Loucy (cell line): ENCODE results near the gene GAPVD1.

Experiments used
- H2AFZ ChIP-seq: fragments of 200-600 bp; sonication (generic); 2 replicates; pipeline ENCODE4 v1.6.0; 2016; ENCODE audit warnings: antibody characterized with exemption, mild to moderate bottlenecking, low read length, moderate library complexity
- H3F3A ChIP-seq: fragments of 200-600 bp; 2 replicates; pipeline ENCODE4 v1.6.0; 2016; ENCODE audit warnings: antibody characterized with exemption, low read depth, mild to moderate bottlenecking
- H3K27me3 ChIP-seq: fragments of 200-600 bp; sonication (generic); 2 replicates; pipeline ENCODE4 v1.6.1; 2014; ENCODE audit warnings: low read length, mild to moderate bottlenecking; ENCODE audit not compliant: insufficient read depth, poor library complexity, severe bottlenecking
- H3K36me3 ChIP-seq: fragments of 200-600 bp; sonication (generic); 2 replicates; pipeline ENCODE4 v1.6.1; 2016; ENCODE audit warnings: low read length; ENCODE audit not compliant: insufficient read depth
- H3K4me1 ChIP-seq: fragments of 200-600 bp; sonication (generic); 2 replicates; pipeline ENCODE4 v1.5.1; 2014; ENCODE audit warnings: low read length, mild to moderate bottlenecking; ENCODE audit not compliant: insufficient read depth, poor library complexity, severe bottlenecking
- H3K4me2 ChIP-seq: fragments of 200-600 bp; sonication (generic); 2 replicates; pipeline ENCODE4 v1.6.0; 2014; ENCODE audit warnings: antibody characterized with exemption, low read length, low read depth, mild to moderate bottlenecking; ENCODE audit not compliant: poor library complexity, severe bottlenecking
- H3K4me3 ChIP-seq: fragments of 200-600 bp; sonication (generic); 2 replicates; pipeline ENCODE4 v1.5.1; 2014; ENCODE audit warnings: low read length, mild to moderate bottlenecking, mixed read lengths; ENCODE audit not compliant: poor library complexity, severe bottlenecking
- H3K79me2 ChIP-seq: fragments of 200-600 bp; sonication (generic); 2 replicates; pipeline ENCODE4 v1.6.1; 2014; ENCODE audit warnings: low read length; ENCODE audit not compliant: insufficient read depth
- H3K9ac ChIP-seq: fragments of 200-600 bp; sonication (generic); 2 replicates; pipeline ENCODE4 v1.6.0; 2014; ENCODE audit warnings: mild to moderate bottlenecking, low read depth, low read length, moderate library complexity; ENCODE audit not compliant: poor library complexity, severe bottlenecking
- H3K9me2 ChIP-seq: fragments of 200-600 bp; sonication (generic); replicated peaks from 2 replicates; pipeline ENCODE4 v1.6.1; 2016; ENCODE audit warnings: low read depth, low read length, mixed read lengths
- H3K9me3 ChIP-seq: fragments of 200-600 bp; sonication (generic); 2 replicates; pipeline ENCODE4 v1.6.1; 2014; ENCODE audit warnings: mild to moderate bottlenecking, antibody characterized with exemption, low read length, low read depth; ENCODE audit not compliant: insufficient read depth
- H4K20me1 ChIP-seq: fragments of 200-600 bp; sonication (generic); 2 replicates; pipeline ENCODE4 v1.6.0; 2014; ENCODE audit warnings: antibody characterized with exemption, low read length, mild to moderate bottlenecking; ENCODE audit not compliant: insufficient read depth, poor library complexity, severe bottlenecking
- CTCF ChIP-seq: fragments of 200-600 bp; sonication (generic); conservative IDR thresholded peaks from 2 replicates; pipeline ENCODE4 v1.5.1; 2014; ENCODE audit warnings: mild to moderate bottlenecking, antibody characterized with exemption, low read length
- EZH2phosphoT487 ChIP-seq: fragments of 200-600 bp; IDR thresholded peaks from 2 replicates; pipeline ENCODE4 v1.6.1; 2018; ENCODE audit warnings: antibody characterized with exemption, mild to moderate bottlenecking, moderate library complexity, borderline replicate concordance

Gene GAPVD1

DNA sequence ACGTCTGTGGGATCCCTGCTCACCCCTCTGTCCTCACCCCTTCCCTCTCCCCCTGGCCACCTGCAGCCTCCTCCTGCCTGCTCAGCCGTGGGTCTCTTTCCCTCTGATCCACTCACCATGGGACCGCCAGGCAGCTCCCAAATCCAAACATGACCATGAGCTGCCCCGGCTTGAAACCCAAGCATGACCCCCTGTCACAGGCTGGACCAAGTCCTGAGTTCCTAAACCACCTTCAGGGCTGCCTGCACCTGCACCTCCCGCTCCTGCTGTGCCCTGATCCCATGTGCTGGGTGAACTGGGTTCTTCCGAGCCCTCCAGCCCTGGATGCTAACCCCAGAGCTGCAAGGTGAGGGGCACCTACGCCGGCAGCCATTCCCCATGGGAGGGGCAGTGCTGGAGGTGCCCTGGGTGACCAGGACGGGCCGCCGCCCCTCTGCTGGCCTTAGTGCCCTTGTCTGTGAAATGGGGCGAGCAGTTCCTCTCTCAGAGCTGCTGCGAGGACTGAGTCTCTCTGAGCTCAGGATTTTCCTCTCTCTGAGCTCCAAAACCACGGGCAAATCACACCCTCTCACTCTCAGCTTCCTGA is 149.6 kb downstream of the GAPVD1 start:
- Histone ChIP-seq H3K9ac (no peak overlapping the region), H3F3A (no peaks in the 10 kb centered on the region), H3K9me2 (no peaks in the 10 kb centered on the region), H3K4me1 (peaks cover 2% of the 10 kb centered on the region), H3K4me2 (no peak overlapping the region), H3K27me3 (no peaks in the 10 kb centered on the region), H3K36me3 (no peaks in the 10 kb centered on the region), H3K79me2 (no peaks in the 10 kb centered on the region), H4K20me1 (no peaks in the 10 kb centered on the region), H3K9me3 (no peaks in the 10 kb centered on the region), H3K4me3 (no peak overlapping the region), H2AFZ (no peak overlapping the region)
- no peak for TF ChIP-seq EZH2phosphoT487
- no peak for TF ChIP-seq CTCF

DNA sequence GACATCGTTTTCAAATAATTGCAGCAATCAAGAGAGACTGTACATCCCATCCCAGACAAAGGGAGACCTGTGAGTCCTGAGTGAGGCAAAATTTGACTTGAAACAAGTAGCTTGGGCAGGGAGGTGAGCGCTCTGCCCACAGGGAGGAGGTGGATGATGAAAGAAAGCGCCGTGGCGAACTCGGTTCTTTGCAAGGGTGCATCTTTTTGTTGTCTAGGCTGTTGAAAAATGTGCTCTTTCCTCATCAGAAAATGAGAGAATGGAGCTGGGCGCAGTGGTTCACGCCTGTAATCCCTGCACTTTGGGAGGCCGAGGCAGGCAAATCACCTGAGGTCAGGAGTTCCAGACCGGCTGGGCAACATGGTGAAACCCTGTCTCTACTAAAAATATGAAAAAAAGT is 150.5 kb downstream of the GAPVD1 start:
- Histone ChIP-seq H2AFZ (no peak overlapping the region), H3K27me3 (no peaks in the 10 kb centered on the region), H3K36me3 (no peaks in the 10 kb centered on the region), H3K79me2 (no peaks in the 10 kb centered on the region), H3K9ac (no peak overlapping the region), H3K9me3 (no peaks in the 10 kb centered on the region), H3K4me2 (no peak overlapping the region), H3K4me1 (peaks cover 2% of the 10 kb centered on the region), H3K9me2 (no peaks in the 10 kb centered on the region), H4K20me1 (no peaks in the 10 kb centered on the region), H3F3A (no peaks in the 10 kb centered on the region), H3K4me3 (no peak overlapping the region)
- TF ChIP-seq CTCF (no peak), EZH2phosphoT487 (no peak)

DNA sequence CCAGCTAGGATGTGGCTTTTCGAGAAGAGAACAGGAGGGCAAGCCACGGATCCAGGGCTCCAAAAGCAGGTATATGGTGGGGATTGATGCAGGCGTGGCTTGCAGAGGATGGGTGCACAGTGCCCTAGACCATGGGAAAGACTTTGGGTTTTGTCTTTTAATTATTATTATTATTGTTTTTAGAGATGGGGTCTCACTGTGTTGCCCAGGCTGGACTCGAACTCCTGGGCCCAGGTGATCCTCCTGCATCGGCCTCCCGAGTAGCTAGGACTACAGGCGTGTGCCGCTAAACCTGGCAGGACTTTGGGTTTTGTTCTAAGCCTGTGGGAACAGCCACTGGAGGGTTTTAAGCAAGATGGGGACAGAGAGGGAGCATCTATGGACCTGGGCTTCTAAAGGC is 152.0 kb downstream of the GAPVD1 start:
- Histone ChIP-seq H3K4me2 (no peak overlapping the region), H3K9me2 (no peaks in the 10 kb centered on the region), H4K20me1 (no peaks in the 10 kb centered on the region), H3K9me3 (no peaks in the 10 kb centered on the region), H3K4me3 (no peak overlapping the region), H2AFZ (no peak overlapping the region), H3F3A (no peaks in the 10 kb centered on the region), H3K9ac (no peak overlapping the region), H3K36me3 (no peaks in the 10 kb centered on the region), H3K27me3 (no peaks in the 10 kb centered on the region), H3K4me1 (no peaks in the 10 kb centered on the region), H3K79me2 (no peaks in the 10 kb centered on the region)
- TF ChIP-seq EZH2phosphoT487 = no peak
- no peak for TF ChIP-seq CTCF
